K562 treated with DMSO at 1 percent for 48 hours (cell line): ENCODE results near the gene EIF1AY. TPM values are rescaled to one million over a fixed set of nuclear protein-coding genes. Genes with fewer than 3 reads are reported as not detected.

ENCODE experiments used
- total RNA-seq: library from RNA; unstranded; fragments of 300-600 nt; gene quantifications from 2 replicates; pipeline ENCODE4 v1.2.3, GENCODE V29; 2022; ENCODE audit warnings: low replicate concordance; ENCODE audit errors: extremely low read depth

The EIF1AY gene, protein sequence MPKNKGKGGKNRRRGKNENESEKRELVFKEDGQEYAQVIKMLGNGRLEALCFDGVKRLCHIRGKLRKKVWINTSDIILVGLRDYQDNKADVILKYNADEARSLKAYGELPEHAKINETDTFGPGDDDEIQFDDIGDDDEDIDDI
- total RNA-seq, result not detected in 2 replicates

GRCh38 chrY:20575531-20576121, at the start of gene EIF1AY:
Gene EIF1AY, plus strand, starts transcription at chrY:20575776. Its CDS starts 96 bp downstream, at chrY:20575872.

Other genes with a start within 250 kb of the EIF1AY start
- gene RPS4Y2, start 180.3 kb downstream of the EIF1AY start, total RNA-seq, result not detected in 2 replicates